ENCODE results near the gene PACC1.
"Not testable (repeated sequence)": the region's sequence is repeated elsewhere in the genome, so short reads cannot be mapped to it uniquely, and the experiment has no call there.

Gene PACC1

GRCh38 chr1:212326541-212326940 lies 88.1 kb downstream of the PACC1 start:
- no peak for DNase-seq (ENCODE audit: low spot score)

GRCh38 chr1:212323066-212323465 lies 91.6 kb downstream of the PACC1 start:
- no peak for DNase-seq (ENCODE audit: low spot score)

- DNase-seq (ENCODE audit: low spot score) = not testable (repeated sequence)
These were observed 93.7 kb downstream of the PACC1 start for GRCh38 chr1:212321031-212321430.

GRCh38 chr1:212317916-212318315 lies 96.8 kb downstream of the PACC1 start:
- no peak for DNase-seq (ENCODE audit: low spot score)

GRCh38 chr1:212315907-212316306 lies 98.8 kb downstream of the PACC1 start:
- DNase-seq (ENCODE audit: low spot score) = peak; percentile 36

- no peak for DNase-seq (ENCODE audit: low spot score)
These were observed 99.5 kb downstream of the PACC1 start for GRCh38 chr1:212315184-212315583.
